HG03469 (cell line): ENCODE results near the gene KIAA0930.

Experiments
- ATAC-seq: cut with Tn5 transposase; IDR thresholded peaks from one replicate; pipeline ENCODE4 v1.9.1; 2021; ENCODE audit warnings: mild to moderate bottlenecking, moderate library complexity, moderate number of reproducible peaks; ENCODE audit not compliant: unreplicated experiment

KIAA0930 gene

DNA sequence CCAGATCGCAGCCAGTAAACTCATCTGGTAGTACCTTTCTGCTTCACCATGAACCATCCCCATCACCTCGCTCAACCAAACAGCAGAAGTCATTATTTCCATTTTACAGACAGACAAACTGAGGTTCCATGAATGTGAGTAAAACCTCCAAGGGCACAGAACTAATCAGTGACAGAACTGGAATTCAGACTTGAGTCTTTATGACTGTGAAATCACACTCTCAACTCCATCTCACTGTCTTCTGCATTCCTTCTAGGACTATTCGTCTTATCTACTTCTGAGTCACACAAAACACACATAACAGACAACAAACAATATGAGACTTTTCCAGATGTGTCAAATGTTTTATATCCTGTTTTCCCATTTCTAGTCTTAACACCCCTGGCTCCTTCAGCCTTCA, 86.3 kb downstream of the KIAA0930 start:
- no peak for ATAC-seq

DNA sequence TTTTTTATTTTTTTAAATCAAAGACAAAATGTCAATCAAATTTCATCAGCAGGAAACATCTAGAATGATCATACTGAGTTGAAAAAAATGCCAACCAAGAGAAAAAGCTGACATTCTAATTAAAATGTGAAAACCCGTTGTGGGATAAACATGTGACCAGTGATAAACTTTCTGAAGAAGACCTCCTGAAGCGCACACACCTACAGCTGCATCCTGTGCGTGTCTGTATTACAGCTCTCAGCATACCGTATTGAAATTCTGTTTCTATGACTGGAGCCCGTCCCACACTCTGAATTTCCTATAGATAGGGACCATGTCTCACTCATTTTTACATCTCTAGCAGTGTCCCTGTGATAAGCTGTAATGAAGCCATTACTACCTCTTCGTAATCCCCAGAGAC, 89.2 kb downstream of the KIAA0930 start:
- no peak for ATAC-seq

DNA sequence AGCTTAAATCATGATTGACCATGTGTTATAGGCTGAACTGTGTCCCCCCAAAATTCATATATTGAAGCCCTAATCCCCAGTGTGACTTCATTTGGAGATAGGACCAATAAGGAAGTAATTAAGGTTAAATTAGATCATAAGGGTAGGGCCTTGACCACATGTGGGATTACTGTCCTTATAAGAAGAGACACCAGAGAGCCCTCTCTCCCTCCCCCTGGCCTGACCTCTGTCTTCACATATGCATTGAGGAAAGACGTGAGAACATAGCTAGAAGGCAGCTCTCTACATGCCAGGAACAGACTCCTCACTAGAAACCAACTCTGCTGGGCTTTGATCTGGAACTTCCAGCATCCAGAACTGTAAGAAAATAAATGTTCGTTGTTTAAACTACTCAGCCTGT, 90.6 kb downstream of the KIAA0930 start:
- ATAC-seq, result no peak

DNA sequence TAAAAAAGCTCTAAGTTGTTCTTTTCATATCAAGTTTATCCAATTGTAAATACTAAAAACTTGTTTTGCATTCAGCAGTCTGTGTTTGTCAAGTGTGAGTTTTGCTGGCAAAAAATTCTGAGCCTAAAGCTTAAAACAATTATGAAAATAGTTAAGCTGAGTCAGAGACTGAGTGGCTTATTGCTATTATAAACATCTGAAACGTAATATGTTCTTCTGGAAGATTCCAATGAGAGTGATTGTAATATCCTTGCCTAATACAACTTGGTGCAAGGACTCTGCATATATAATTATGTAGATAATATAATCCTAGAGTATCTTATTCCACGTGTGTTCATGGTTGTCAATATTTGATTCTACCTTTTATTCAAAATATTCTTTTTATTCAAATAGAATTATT, 91.0 kb downstream of the KIAA0930 start:
- ATAC-seq, result no peak

DNA sequence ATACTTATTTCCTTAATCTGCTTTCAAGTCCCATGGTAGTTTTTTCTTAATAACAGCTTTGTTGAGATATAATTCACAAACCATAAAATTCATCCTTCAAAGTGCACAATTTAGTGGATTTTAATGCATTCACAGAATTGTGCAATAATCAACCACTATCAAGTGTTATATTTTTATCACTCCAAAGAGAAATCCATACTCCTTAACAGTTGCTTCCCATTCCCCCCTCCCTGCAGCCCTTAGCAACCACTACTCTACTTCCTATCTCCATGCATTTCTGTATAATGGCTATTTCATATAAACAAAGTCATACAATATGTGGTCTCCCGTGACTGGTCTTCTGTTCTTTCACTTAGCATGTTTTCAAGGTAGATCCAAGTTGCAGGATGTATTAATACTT, 95.8 kb downstream of the KIAA0930 start:
- ATAC-seq, result no peak

DNA sequence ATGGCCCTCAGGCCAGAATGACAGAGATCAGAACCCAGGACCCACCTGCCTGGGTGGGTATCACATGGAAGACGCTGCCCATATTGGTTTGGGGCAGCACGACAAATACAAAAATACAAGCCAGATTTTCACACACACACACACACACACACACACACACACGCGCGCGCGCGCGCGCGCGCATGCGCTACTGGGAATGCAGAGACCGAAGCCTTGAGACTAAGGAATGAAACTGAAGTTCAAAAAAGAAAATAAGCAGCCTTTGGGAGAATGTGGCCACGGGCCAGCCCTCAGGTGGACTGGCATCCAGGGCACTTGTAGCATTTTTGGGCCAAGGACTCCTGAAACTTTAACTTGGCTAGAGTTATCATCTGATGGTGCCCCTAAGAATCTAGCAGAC, 98.3 kb downstream of the KIAA0930 start:
- no peak for ATAC-seq
